HepG2 (cell line): ENCODE measurements around the gene UGGT1. TPM values are rescaled to one million over a fixed set of nuclear protein-coding genes. Genes with fewer than 3 reads are reported as not detected.

Experiments used
- ATAC-seq: fragments of 200-7000 bp; cut with Tn5 transposase; 3 replicates; pipeline ENCODE4 v1.9.1; 2020; ENCODE audit warnings: mild to moderate bottlenecking, moderate library complexity
- BruUV-seq: library from RNA; stranded (reverse); fragments of 400-500 nt; replicated peaks from 2 replicates; lab custom pipeline; 2021; lab: Mats Ljungman, UMichigan
- CTCF ChIA-PET: fragments of 300-600 bp; formaldehyde crosslinking; extraction: SDS; loops from one replicate; lab custom pipeline; 2021; ENCODE audit warnings: low total read pairs, inconsistent platforms, low intra/inter-chr PET ratio; lab: Yijun Ruan, JAX
- POLR2A ChIA-PET: fragments of 350-600 bp; sonication (Branson Sonifier 250); formaldehyde crosslinking; loops from one replicate; lab custom pipeline; 2020; ENCODE audit warnings: antibody characterized with exemption, inconsistent platforms; lab: Yijun Ruan, JAX
- DNase-seq: peaks from one replicate; pipeline ENCODE4 v3.0.0-alpha.2; 2015; ENCODE audit warnings: low spot score
- FAIRE-seq: peaks from 3 replicates; lab custom pipeline; 2011; peaks lifted over from hg19 to GRCh38; lab: Jason Lieb, UNC
- H2AFZ ChIP-seq: one replicate; pipeline ENCODE4 v1.6.1; 2011; ENCODE audit warnings: low read length, inconsistent platforms
- H3K27ac ChIP-seq: fragments of 300-600 bp; 3 replicates; pipeline ENCODE4 v1.8.0; 2011; ENCODE audit warnings: mixed run types, mild to moderate bottlenecking, mixed read lengths, low read length, inconsistent platforms; ENCODE audit not compliant: insufficient read depth; ENCODE audit errors: extremely low read length
- H3K27me3 ChIP-seq, 2 experiments: fragments of 200-600 bp in 1 of 2; 2 replicates in 1 of 2; 3 replicates in 1 of 2; pipeline versions ENCODE4 v1.6.0 to v1.8.0; 2011; ENCODE audit warnings: low read length in 2 of 2, mild to moderate bottlenecking in 2 of 2, moderate library complexity in 2 of 2, inconsistent platforms in 1 of 2; ENCODE audit not compliant: insufficient read depth in 2 of 2, control insufficient read depth in 1 of 2
- H3K36me3 ChIP-seq, 2 experiments: fragments of 200-600 bp in 1 of 2; replicated peaks in 1 of 2; 2 replicates in 1 of 2; 3 replicates in 1 of 2; pipeline versions ENCODE4 v1.5.1 to v1.8.0; 2011; ENCODE audit warnings: low read length in 2 of 2, inconsistent platforms in 1 of 2; ENCODE audit not compliant: insufficient read depth in 2 of 2, control insufficient read depth in 1 of 2
- H3K4me1 ChIP-seq: 2 replicates; pipeline ENCODE4 v1.5.1; 2012; ENCODE audit warnings: low read length, inconsistent platforms; ENCODE audit not compliant: insufficient read depth
- H3K4me2 ChIP-seq: 2 replicates; pipeline ENCODE4 v1.6.0; 2011; ENCODE audit warnings: low read depth, low read length, inconsistent platforms
- H3K4me3 ChIP-seq, 3 experiments: fragments of 200-600 bp in 1 of 3; sonication (generic), shearing (Covaris generic) in 1 of 3; replicated peaks in 1 of 3; 2 replicates each; pipeline ENCODE4 v1.5.1; 2011 to 2016; ENCODE audit warnings: low read length in 3 of 3, inconsistent platforms in 2 of 3, low read depth in 2 of 3, mild to moderate bottlenecking in 2 of 3, control low read depth in 1 of 3, mixed read lengths in 1 of 3; ENCODE audit not compliant: insufficient read depth in 1 of 3
- H3K79me2 ChIP-seq: one replicate; pipeline ENCODE4 v1.6.1; 2011; ENCODE audit warnings: low read length, inconsistent platforms; ENCODE audit not compliant: insufficient read depth
- H3K9ac ChIP-seq: 2 replicates; pipeline ENCODE4 v1.6.0; 2011; ENCODE audit warnings: mild to moderate bottlenecking, low read depth, low read length, inconsistent platforms; ENCODE audit not compliant: insufficient read depth
- H3K9me3 ChIP-seq: 2 replicates; pipeline ENCODE4 v1.5.1; 2012; ENCODE audit warnings: mild to moderate bottlenecking, low read length
- H4K20me1 ChIP-seq: 2 replicates; pipeline ENCODE4 v1.6.0; 2011; ENCODE audit warnings: inconsistent platforms, mild to moderate bottlenecking, low read length, moderate library complexity; ENCODE audit not compliant: insufficient read depth
- BRF2 ChIP-seq: sonication (generic); formaldehyde crosslinking; IDR thresholded peaks from 2 replicates; pipeline ENCODE4 v1.8.1; 2022; ENCODE audit warnings: mild to moderate bottlenecking, missing genetic modification reagents
- FOXA3 ChIP-seq: IDR thresholded peaks from 2 replicates; pipeline ENCODE4 v1.6.1; 2016; ENCODE audit warnings: missing genetic modification reagents, missing compliant biosample characterization
- HNF4A ChIP-seq: sonication (generic); formaldehyde crosslinking; IDR thresholded peaks from 2 replicates; pipeline ENCODE4 v1.4.0; 2020; ENCODE audit warnings: missing genetic modification reagents
- KDM5A ChIP-seq: fragments of 200-600 bp; sonication (generic); IDR thresholded peaks from 2 replicates; pipeline ENCODE4 v1.7.0; 2018; ENCODE audit warnings: antibody characterized with exemption, mild to moderate bottlenecking, low read length, borderline replicate concordance
- MAFF ChIP-seq: IDR thresholded peaks from 2 replicates; pipeline ENCODE4 v1.6.1; 2011; ENCODE audit warnings: low read depth, low read length, improper control_type of control experiment
- NONO ChIP-seq, 2 experiments: fragments of 450-650 bp in 1 of 2; sonication (generic) in 1 of 2; formaldehyde crosslinking in 1 of 2; IDR thresholded peaks in 1 of 2; conservative IDR thresholded peaks in 1 of 2; 2 replicates each; pipeline versions ENCODE4 v1.6.1 to v1.8.0; 2017 to 2022; ENCODE audit warnings: mild to moderate bottlenecking in 1 of 2, missing genetic modification reagents in 1 of 2, moderate library complexity in 1 of 2
- NR1H2 ChIP-seq: sonication (generic); formaldehyde crosslinking; IDR thresholded peaks from 2 replicates; pipeline ENCODE4 v1.8.1; 2022; ENCODE audit warnings: low read depth, missing genetic modification reagents, borderline replicate concordance
- THAP7 ChIP-seq: sonication (generic); formaldehyde crosslinking; IDR thresholded peaks from 2 replicates; pipeline ENCODE4 v1.8.1; 2023; ENCODE audit warnings: mild to moderate bottlenecking, missing genetic modification reagents
- ZBTB7B ChIP-seq: sonication (generic); formaldehyde crosslinking; IDR thresholded peaks from 2 replicates; pipeline ENCODE4 v1.4.0; 2020; ENCODE audit warnings: missing genetic modification reagents
- ZNF460 ChIP-seq: sonication (generic); formaldehyde crosslinking; IDR thresholded peaks from 2 replicates; pipeline ENCODE4 v1.5.1; 2020; ENCODE audit warnings: missing genetic modification reagents, mild to moderate bottlenecking, borderline replicate concordance
- ZNF547 ChIP-seq: sonication (generic); formaldehyde crosslinking; IDR thresholded peaks from 2 replicates; pipeline ENCODE4 v1.5.1; 2020; ENCODE audit warnings: mild to moderate bottlenecking, missing genetic modification reagents
- ZNF562 ChIP-seq: sonication (generic); formaldehyde crosslinking; IDR thresholded peaks from 2 replicates; pipeline ENCODE4 v1.8.0; 2022; ENCODE audit warnings: missing genetic modification reagents, borderline replicate concordance
- ZNF574 ChIP-seq: sonication (generic); formaldehyde crosslinking; IDR thresholded peaks from 2 replicates; pipeline ENCODE4 v1.4.0; 2020; ENCODE audit warnings: missing genetic modification reagents
- WGBS: methylation state at CpG from one replicate; pipeline ENCODE4 v1.1.6; 2017; ENCODE audit warnings: low lambda C conversion rate; 5-methylcytosine and 5-hydroxymethylcytosine counted together
- in situ Hi-C: cut with HindIII; loops from 2 replicates; pipeline ENCODE4 v1.10.0; 2017; ENCODE audit warnings: low pct_unique_long_range_greater_than_20kb; ENCODE audit not compliant: extremely low pct_ligation_motif_present
- intact Hi-C: fragments of 100-400 bp; cut with micrococcal nuclease; formaldehyde crosslinking; loops from one replicate; pipeline ENCODE4 v1.10.0; 2022; ENCODE audit not compliant: unreplicated experiment
- polyA plus RNA-seq, 8 experiments: library from polyadenylated mRNA; depleted of rRNA in 3 of 8; stranded (reverse) in 7 of 8; unstranded in 1 of 8; fragments of >200 nt; fragmentation: Illumina TruSeq in 4 of 8; extraction: Trizol in 4 of 8; gene quantifications; 2 replicates each; pipeline versions ENCODE4 v1.2.1 to v1.2.3, GENCODE V29; 2011 to 2016; ENCODE audit warnings: low read depth in 4 of 8, missing spikeins in 1 of 8, mixed read lengths in 1 of 8; ENCODE audit not compliant: insufficient read depth in 1 of 8
- total RNA-seq, 5 experiments: library from RNA; depleted of rRNA; stranded (reverse); fragments of >200 nt; fragmentation: Illumina TruSeq; extraction: Trizol; gene quantifications; 2 replicates each; pipeline ENCODE4 v1.2.3, GENCODE V29; 2016; ENCODE audit warnings: low read depth in 1 of 5

The UGGT1 gene
- total and polyA plus RNA-seq, 2 of the 13 experiments (the other 11 are each of a cell fraction or from before 2014, with no cell fraction given) = 35.8 to 83.2 TPM

- Histone ChIP-seq H3K9me3 (no peaks in the 10 kb centered on the region), H3K27me3 (no peaks in the 10 kb centered on the region), H3K36me3 (peaks cover 18 to 57% of the 10 kb centered on the region in 2 experiments), H3K4me2 (no peak overlapping the region), H3K4me1 (peaks cover 71% of the 10 kb centered on the region)
- WGBS = 68% methylated on average over 2 of the region's 2 CpGs
- CTCF ChIA-PET = no interaction called here
- no peak for TF ChIP-seq NR1H2
- peak; percentile 15; the same call in 1 of the 2 replicates for TF ChIP-seq HNF4A (CRISPR knock-in tag)
- no peak for TF ChIP-seq ZNF562
- TF ChIP-seq ZNF547 (CRISPR knock-in tag) = no peak
- TF ChIP-seq KDM5A = no peak
- no peak for TF ChIP-seq NONO (IDR thresholded peaks at IDR 0.05)
- TF ChIP-seq NONO (CRISPR knock-in tag; conservative IDR thresholded peaks at IDR 0.05) = no peak
- TF ChIP-seq MAFF = no peak
- TF ChIP-seq, all 625 proteins: peak for 1
- POLR2A ChIA-PET = no interaction called here
- no peaks in the 10 kb centered on the region for H3K79me2 ChIP-seq
- H4K20me1 ChIP-seq = no peaks in the 10 kb centered on the region
- no peak overlapping the region for H3K9ac ChIP-seq
- DNase-seq (no peak), ATAC-seq (peak; percentile 51; the same call in 1 of the 3 replicates), FAIRE-seq (no peak)
- H3K4me3 ChIP-seq = no peak overlapping the region
- no peak overlapping the region for H2AFZ ChIP-seq
- H3K27ac ChIP-seq = peak overlapping the region; percentile 28
- no TSS peak for BruUV-seq
- in situ Hi-C loops = no loop called here
- intact Hi-C loops = no loop called here
These were observed 73.3 kb downstream of the UGGT1 start for GRCh38 chr2:128164311-128164710.

GRCh38 chr2:128166746-128167353, 75.8 kb downstream of the UGGT1 start:
- Histone ChIP-seq H3K27ac (peak overlapping the region; percentile 91), H3K79me2 (no peaks in the 10 kb centered on the region), H3K4me3 (no peak overlapping the region), H3K9ac (no peak overlapping the region), H3K27me3 (no peaks in the 10 kb centered on the region), H3K9me3 (no peaks in the 10 kb centered on the region), H3K4me1 (peaks cover 87% of the 10 kb centered on the region), H3K4me2 (no peak overlapping the region), H4K20me1 (no peaks in the 10 kb centered on the region), H3K36me3 (peaks cover 13 to 42% of the 10 kb centered on the region in 2 experiments), H2AFZ (no peak overlapping the region)
- WGBS = 95% methylated on average over 4 of the region's 4 CpGs
- ATAC-seq (no peak), FAIRE-seq (no peak), DNase-seq (peak; percentile 62)
- POLR2A ChIA-PET = interaction anchor here (0.6 kb wide), 1 partner anchor 19 kb away, joined by 3 read pairs; no protein-coding TSS in a partner anchor
- intact Hi-C loops (no loop called here), in situ Hi-C loops (no loop called here)
- CTCF ChIA-PET = no interaction called here
- BruUV-seq = no TSS peak
- TF ChIP-seq ZBTB7B (CRISPR knock-in tag) (no peak), ZNF574 (CRISPR knock-in tag) (no peak), FOXA3 (CRISPR knock-in tag) (0 out of 2 replicates have a peak, but pooled peaks have one; percentile 23), THAP7 (CRISPR knock-in tag) (no peak), BRF2 (CRISPR knock-in tag) (no peak), ZNF460 (CRISPR knock-in tag) (no peak)
